ENCODE results near the gene DQX1.

The DQX1 gene

DNA sequence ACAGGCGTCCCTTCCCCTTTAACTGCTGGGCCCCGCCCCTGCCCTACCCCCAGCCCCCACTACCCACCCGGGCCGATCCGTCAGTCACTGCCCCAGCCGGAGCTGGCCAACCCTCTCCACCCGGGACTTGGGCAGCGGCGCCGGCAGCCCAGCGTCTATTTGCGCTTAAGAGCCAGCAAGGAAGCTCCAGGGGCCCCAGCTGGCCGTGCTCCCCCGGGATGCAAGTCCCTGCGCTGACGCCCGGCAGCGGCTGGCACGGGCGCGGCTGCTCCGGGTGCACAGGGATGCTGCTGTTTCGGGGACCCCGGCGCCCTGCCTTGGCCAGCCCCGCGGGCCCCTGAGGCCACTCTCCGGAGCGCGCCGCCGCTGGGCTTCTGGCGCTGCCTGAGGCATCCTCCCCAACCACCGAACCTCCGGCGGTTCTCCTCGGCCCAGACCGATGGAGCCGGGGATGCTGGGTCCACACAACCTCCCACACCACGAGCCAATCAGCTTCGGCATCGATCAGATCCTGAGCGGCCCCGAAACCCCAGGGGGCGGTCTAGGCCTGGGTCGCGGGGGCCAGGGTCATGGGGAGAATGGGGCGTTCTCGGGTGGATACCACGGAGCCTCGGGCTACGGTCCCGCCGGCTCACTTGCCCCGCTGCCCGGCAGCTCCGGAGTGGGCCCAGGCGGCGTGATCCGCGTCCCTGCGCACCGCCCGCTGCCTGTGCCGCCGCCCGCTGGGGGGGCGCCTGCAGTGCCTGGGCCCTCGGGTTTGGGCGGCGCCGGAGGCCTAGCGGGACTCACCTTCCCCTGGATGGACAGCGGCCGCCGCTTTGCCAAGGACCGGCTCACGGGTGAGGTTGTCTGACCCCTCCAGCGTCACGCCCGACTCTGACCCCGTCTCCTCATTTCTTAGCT is 11.4 kb downstream of the DQX1 start, which contains the start of gene TLX2:
TLX2 (plus strand) TSS at position 83 of the 903 bp plus-strand sequence; CDS start at position 440, 357 bp downstream.
- FAIRE-seq (no peak), DNase-seq (ENCODE audit: extremely low spot score, insufficient read length, low read depth) (no peak)

DNA sequence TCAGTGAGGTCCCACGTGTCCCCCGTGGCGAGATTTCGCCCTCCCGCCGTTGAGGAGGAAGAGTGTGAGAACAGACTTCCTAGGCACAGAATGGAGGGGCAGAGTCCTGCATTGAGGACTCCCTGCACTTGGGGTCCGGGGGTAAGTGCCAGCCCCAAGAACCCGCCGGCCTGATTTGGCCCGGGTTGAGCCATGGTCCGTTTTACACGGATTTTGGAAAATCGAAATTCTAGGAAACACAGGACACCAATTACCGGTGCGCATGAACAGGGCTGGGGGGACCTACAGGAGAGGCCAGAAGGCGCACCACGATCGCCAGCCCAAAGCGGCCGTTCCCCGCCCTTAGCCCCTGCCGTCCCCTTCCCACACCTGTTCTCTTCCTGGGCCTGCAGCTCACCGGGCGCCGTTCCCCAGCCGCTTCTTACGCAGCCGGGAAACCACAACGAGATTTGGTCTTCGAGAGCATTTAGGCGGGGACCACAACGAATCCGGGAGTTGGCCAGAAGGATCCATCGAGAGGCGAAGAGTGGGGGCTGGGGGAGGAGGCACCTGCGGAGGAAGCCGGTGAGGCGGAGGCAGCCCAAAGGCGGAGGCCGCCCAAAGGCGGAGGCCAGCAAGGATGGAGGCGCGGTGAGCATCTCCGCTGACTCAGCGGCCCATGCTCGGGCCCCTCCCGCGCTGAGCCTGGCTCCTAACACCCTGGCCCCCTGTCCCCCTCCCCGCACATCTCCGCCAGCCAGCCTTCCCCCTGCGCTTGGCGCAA is 12.2 kb downstream of the DQX1 start:
- no peak for DNase-seq (ENCODE audit: extremely low spot score, insufficient read length, low read depth)
- no peak for FAIRE-seq

GRCh38 chr2:74512744-74513604 is 13.1 kb downstream of the DQX1 start:
- no peak for DNase-seq (ENCODE audit: extremely low spot score, insufficient read length, low read depth)
- FAIRE-seq, result no peak

DNA sequence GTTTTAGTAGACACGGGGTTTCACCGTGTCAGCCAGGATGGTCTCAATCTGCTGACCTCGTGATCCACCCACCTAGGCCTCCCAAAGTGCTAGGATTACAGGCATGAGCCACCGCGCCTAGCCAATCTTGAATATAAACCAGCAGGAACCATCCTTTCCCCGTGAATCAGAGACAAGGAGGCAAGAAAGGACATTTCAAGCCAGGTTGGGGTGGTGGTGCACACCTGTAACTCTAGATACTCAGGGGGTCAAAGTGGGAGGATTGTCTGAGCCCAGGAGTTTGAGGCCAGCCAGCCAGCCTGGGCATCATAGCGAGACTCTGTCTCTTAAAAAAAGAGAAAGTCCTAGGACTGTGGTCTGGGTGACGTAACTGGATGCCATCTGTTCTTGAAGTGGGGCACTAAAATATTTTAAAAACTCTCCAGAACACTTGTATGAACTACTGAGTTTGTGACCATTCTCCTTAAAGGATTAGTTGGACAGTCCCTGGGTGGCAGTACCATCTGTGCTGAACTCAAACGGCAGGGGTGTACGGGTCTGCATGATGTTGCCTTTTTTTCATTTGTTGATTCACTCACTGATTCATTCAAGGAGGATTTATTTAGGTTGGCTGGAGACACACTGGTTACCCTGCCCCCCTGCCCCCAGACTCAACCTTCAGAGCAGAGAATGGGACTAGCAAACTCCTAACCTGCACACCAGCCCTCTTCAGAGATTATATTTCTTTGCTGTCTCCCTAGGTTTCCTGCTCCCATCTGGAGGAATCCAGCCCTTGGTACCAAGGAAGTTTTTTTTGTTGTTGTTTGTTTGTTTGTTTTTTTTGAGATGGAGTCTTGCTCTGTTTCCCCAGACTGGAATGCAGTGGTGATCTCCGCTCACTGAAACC is 14.7 kb downstream of the DQX1 start:
- DNase-seq (ENCODE audit: extremely low spot score, insufficient read length, low read depth) (no peak), FAIRE-seq (no peak)

GRCh38 chr2:74510272-74510671 is 15.8 kb downstream of the DQX1 start:
- no peak for FAIRE-seq

GRCh38 chr2:74507926-74508520 is 18.0 kb downstream of the DQX1 start:
- no peak for DNase-seq (ENCODE audit: extremely low spot score, insufficient read length, low read depth)
- no peak for FAIRE-seq

More at GRCh38 chr2:74510272-74510671, 15.8 kb downstream of the DQX1 start:
- no peak for DNase-seq (ENCODE audit: extremely low spot score, insufficient read length, low read depth)

- FAIRE-seq, result peak; percentile 93
- peak; percentile 90 for DNase-seq (ENCODE audit: extremely low spot score, insufficient read length, low read depth)
These were observed 18.7 kb downstream of the DQX1 start, which contains the start of gene PCGF1 for GRCh38 chr2:74507145-74507925. PCGF1 (minus strand) TSS chr2:74507695; CDS start chr2:74507668, 27 bp downstream.

DNA sequence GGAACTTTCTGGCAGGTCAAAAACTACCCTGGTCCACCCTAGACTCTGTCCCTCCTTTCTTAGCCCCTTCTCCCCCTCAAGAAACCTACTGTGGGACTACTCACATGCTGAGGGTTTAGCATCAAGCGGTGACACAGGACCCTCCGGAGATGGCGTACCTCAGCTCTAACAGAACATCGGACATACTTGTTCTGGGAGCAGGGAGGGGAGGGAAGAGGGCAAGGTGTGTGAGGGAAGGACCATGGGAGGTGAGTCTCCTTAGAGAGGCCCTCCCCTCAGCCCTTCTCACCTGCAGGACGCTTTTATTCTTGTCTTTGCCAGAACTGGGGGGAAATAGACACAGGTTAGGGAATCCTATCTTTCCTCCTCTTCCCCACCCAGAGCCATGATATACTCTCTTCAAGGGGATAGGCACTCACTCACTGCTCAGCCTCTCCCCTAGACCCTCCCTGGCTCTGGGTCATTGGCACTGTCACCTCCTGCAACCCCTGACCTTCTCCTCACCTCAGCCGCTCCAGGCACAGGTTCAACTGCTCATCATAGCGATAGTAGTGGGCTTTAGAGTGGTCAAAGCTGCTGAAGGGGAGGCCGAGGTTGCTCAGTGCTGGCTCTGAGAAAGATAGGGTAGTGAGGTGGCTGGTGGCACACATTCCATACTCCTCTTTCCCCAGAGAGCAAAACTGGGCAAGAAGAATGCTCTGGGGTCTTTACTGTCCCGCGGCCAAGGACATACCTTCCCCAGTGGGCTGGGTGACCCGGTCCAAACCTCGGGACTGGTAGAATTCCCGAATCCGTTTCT is 20.4 kb downstream of the DQX1 start:
- DNase-seq (ENCODE audit: extremely low spot score, insufficient read length, low read depth) (no peak), FAIRE-seq (no peak)

DNA sequence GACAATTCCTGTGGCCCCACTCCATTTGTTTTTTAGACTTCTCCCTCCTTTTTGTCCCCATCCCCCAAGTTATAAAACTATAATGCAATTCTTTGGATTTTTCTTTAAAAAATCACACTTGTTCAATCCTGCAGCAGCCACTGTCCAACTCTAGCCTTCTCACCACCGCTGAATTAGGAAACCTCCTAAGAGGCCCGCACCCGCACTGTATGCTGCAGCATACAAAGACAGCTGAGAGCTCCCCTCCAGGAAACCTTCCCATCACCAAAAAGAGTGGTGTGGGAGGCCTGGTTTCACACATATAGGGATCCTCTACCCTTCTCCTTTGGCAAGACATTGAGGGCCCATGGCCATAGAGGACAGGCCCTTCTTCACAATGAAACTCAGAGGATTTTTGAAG is 21.4 kb downstream of the DQX1 start:
- FAIRE-seq, result no peak

DNA sequence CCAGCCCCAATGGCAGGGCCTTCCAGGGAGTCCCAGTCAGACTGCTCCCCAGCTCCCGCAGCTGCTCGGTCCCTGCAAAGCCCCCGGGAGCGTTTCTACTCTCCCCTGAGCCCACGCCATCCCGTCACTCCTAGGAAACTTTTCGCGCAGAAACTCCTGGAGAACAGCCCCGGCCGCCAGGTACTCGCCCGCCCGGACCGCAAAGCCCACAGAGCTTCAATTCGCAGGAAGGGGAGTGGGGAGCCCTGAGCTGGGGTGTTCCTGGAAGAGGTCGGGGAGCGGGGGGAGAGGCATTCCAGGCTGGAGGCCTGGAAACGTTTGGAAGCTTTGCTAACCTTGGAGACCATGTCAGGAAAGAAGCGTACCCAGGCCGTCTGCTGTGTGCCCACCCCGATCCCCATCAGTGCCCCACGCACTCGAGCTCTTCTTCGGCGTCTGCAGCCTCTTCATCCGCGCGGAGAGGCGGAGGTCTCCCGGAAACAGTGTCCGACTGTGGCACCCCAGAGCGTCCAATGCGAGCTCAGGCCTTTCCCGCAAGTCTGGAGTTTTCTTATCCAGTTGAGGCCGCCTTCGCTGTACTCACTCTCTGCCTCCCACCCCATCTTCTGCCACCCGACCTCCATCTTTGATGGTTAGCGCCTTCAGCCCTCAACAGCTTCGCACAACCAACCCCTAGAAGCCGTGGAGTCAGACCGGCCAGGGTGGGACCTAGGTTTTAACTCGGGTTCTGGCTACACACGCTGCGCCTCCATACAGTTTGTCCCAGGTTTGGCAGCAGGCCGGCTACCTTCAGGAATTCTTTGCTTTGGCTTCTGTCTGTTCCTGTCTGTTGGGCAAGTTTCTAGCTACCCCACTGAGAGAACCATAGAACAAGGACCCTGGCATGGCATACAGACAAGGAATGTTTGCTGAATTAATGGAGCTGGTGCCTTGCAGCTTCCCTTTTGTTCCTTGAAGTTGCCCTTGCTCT is 22.2 kb downstream of the DQX1 start:
- DNase-seq (ENCODE audit: extremely low spot score, insufficient read length, low read depth) (no peak), FAIRE-seq (no peak)

More for the DNA sequence above, 21.4 kb downstream of the DQX1 start:
- DNase-seq (ENCODE audit: extremely low spot score, insufficient read length, low read depth), result no peak

DNA sequence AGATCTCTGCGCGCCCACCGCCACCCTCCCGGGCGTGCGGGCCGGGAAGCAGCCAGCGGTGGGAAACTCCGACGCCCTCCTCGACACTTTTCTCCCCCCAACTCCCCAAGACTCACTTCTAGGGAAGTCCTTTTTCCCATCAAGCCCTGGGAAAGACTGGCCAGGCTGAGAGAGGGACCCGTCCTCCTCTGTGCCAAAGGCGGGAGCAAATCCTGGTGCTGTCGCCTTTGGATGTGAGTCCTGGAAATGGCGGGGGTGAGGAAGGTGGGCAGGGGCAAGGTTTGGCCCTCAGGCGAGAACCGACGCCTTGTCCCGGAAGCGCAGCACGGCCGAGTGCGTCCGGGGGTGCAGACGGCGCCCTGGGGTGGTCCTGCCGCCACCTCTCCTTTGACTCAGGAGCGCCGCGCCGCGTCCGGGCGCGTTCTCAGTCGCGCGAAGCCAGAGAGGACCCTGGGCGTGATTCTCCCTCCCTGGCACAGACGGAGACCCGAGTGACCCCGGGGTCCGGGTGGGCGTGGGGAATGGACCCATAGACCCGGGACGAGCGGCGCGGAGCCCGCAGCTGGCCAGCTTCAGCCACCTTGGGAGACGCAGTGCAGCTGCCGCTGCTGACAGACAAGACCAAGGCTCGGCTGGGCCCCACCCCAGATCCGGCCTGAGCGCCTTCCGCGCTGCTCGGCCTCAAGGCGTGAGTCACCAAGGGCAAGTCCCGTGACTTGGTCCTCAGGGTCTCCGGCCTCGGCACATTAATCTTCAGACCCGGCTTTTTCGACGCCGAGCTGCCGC is 23.1 kb downstream of the DQX1 start:
- FAIRE-seq, result peak; percentile 66
- DNase-seq (ENCODE audit: extremely low spot score, insufficient read length, low read depth), result peak; percentile 58

DNA sequence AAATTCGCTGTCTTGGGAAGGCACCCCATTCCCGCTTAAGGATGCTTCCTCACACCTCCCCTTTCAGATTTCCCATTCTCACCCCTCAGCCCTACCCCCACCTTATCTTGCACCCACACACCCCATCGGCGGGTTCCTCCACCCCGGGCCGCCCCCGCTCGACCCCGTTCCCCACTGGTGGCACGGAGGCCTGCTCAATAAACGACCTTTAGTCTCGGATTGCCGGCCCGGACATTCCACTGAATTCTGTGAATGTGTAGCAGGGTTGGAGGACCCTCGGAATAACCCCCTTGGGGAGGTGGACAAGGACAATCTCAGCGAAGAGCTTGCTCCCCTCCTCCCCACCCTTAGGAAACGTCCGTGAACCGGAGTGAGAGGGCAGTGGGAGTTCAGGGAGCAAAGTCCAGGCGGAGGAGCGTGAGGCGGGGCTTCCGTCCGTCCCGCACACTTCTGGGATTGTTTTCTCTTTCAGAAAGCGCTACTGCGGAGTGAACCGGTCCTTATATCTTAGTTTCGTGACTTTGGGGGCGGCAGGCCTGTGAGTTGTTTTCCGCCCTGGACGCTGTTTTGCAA is 23.8 kb downstream of the DQX1 start:
- FAIRE-seq, result no peak
- no peak for DNase-seq (ENCODE audit: extremely low spot score, insufficient read length, low read depth)

- DNase-seq (ENCODE audit: extremely low spot score, insufficient read length, low read depth) (no peak), FAIRE-seq (no peak)
These were observed 24.5 kb downstream of the DQX1 start for GRCh38 chr2:74501335-74502071.

- FAIRE-seq (no peak), DNase-seq (ENCODE audit: extremely low spot score, insufficient read length, low read depth) (no peak)
These were observed 25.5 kb downstream of the DQX1 start for GRCh38 chr2:74500578-74500946.
